Activated B cell treated with CpG ODN at 0.5 μM for 24 hours (primary cell): ENCODE measurements around the gene SELENOI. TPM values are rescaled to one million over a fixed set of nuclear protein-coding genes. Genes with fewer than 3 reads are reported as not detected.
"Not testable (repeated sequence)": the region's sequence is repeated elsewhere in the genome, so short reads cannot be mapped to it uniquely, and the experiment has no call there.

Experiments used
- ATAC-seq: fragments of 200-7000 bp; cut with Tn5 transposase; one replicate; pipeline ENCODE4 v1.10.0; 2021; ENCODE audit warnings: low read depth, mild to moderate bottlenecking, moderate library complexity
- CTCF ChIA-PET: fragments of 350-600 bp; sonication (Branson Sonifier 250); formaldehyde crosslinking; loops from one replicate; lab custom pipeline; 2021; ENCODE audit warnings: antibody characterized with exemption; lab: Charles Lee
- POLR2A ChIA-PET: fragments of 350-600 bp; sonication (Branson Sonifier 250); formaldehyde crosslinking; loops from one replicate; lab custom pipeline; 2021; ENCODE audit warnings: antibody characterized with exemption; lab: Charles Lee
- DNase-seq: peaks from one replicate; pipeline ENCODE4 v3.0.0; 2022
- H3K27ac Mint-ChIP-seq: one replicate; pipeline ENCODE4 v1.8.0; 2020; ENCODE audit warnings: mixed read lengths
- H3K27me3 Mint-ChIP-seq: one replicate; pipeline ENCODE4 v1.8.0; 2021; ENCODE audit warnings: mixed read lengths
- H3K36me3 Mint-ChIP-seq: one replicate; pipeline ENCODE4 v1.8.0; 2021; ENCODE audit warnings: low read depth, mixed read lengths
- H3K4me1 Mint-ChIP-seq: one replicate; pipeline ENCODE4 v1.8.0; 2021; ENCODE audit warnings: mixed read lengths
- H3K4me3 Mint-ChIP-seq: one replicate; pipeline ENCODE4 v1.8.0; 2020; ENCODE audit warnings: mild to moderate bottlenecking, mixed read lengths
- H3K9me3 Mint-ChIP-seq: one replicate; pipeline ENCODE4 v1.8.0; 2020; ENCODE audit warnings: mixed read lengths
- intact Hi-C: fragments of 100-400 bp; cut with micrococcal nuclease; formaldehyde crosslinking; loops from one replicate; pipeline ENCODE4 v1.15.1; 2024
- total RNA-seq: library from RNA; stranded (reverse); gene quantifications from 2 replicates; pipeline ENCODE4 v1.2.3, GENCODE V29; 2022
- TF ChIP-seq, protein P1 (sequence below): fragments of 200-600 bp; IDR thresholded peaks from one replicate; pipeline ENCODE4 v1.8.0; 2022; ENCODE audit warnings: antibody characterized with exemption, mild to moderate bottlenecking

Gene SELENOI
- total RNA-seq, 1 donor from 2014 or later: 21.1 TPM

DNA sequence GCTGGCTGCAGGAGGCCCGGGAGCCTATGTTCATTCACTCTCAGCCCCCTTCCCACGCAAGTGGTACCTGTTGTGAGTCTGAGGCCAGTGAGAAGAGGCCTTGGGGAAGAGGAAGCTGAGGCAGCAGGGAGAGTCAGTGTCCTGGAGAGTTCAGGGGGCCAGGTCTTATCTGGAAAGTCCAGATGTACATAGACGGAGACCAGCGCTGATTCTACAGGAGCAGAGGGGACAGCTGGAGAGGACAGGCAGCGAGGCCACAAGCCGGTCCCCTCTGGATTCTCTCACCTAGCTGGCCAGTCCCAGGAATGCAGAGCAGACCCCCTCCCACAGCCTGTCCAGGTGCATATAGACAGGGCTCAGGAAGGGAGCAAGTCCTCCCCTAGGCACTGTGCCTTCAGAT is 29.1 kb upstream of the SELENOI start:
- Mint-ChIP-seq H3K27me3 (no peaks in the 10 kb centered on the region), H3K36me3 (no peaks in the 10 kb centered on the region), H3K9me3 (no peaks in the 10 kb centered on the region), H3K27ac (no peak overlapping the region), H3K4me3 (no peak overlapping the region), H3K4me1 (no peaks in the 10 kb centered on the region)
- TF ChIP-seq, protein P1, sequence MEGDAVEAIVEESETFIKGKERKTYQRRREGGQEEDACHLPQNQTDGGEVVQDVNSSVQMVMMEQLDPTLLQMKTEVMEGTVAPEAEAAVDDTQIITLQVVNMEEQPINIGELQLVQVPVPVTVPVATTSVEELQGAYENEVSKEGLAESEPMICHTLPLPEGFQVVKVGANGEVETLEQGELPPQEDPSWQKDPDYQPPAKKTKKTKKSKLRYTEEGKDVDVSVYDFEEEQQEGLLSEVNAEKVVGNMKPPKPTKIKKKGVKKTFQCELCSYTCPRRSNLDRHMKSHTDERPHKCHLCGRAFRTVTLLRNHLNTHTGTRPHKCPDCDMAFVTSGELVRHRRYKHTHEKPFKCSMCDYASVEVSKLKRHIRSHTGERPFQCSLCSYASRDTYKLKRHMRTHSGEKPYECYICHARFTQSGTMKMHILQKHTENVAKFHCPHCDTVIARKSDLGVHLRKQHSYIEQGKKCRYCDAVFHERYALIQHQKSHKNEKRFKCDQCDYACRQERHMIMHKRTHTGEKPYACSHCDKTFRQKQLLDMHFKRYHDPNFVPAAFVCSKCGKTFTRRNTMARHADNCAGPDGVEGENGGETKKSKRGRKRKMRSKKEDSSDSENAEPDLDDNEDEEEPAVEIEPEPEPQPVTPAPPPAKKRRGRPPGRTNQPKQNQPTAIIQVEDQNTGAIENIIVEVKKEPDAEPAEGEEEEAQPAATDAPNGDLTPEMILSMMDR: no peak
- intact Hi-C loops: no loop called here
- ATAC-seq (no peak), DNase-seq (no peak)
- CTCF ChIA-PET: no interaction called here
- POLR2A ChIA-PET: no interaction called here

DNA sequence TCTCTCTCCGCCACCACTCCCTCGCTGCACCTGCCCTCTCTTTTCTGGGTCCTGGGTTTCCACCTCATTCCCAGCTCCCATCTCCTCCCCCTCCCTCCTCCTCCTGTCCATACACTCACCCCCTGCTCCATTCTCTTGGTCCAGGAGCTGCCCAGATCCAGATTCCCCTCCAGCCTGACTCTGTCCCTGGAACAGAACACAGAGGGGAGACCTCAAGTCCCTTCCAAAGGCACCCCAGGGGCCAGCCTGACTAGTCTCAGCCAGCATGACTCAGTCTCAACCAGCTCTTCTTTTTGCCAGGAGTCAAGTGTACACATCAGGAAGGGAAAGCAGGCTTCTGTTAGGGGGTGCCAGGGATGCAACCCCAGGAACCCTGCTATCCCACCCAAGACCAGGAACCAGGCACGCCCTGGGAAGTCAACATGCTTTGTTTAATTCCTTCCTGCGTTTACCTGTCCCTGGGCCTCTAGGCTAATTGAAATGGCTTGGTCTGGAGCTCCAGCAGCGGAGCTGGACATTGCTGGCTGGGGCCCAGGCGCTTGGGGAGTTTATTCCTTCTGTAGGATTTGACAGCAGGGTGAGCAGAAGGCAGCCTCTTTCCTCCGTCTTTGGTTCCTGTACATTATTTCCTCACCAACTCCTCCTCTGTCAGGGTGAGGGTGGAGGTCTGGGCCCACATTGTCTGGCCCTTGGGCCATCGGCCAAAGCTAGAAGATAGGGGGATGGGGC is 28.4 kb upstream of the SELENOI start:
- intact Hi-C loops: no loop called here
- H3K9me3 Mint-ChIP-seq: no peaks in the 10 kb centered on the region
- DNase-seq: no peak
- ATAC-seq: no peak
- POLR2A ChIA-PET: no interaction called here
- H3K27ac Mint-ChIP-seq: no peak overlapping the region
- no peaks in the 10 kb centered on the region for H3K4me1 Mint-ChIP-seq
- no peak overlapping the region for H3K4me3 Mint-ChIP-seq
- CTCF ChIA-PET: no interaction called here
- TF ChIP-seq, protein P1: no peak
- no peaks in the 10 kb centered on the region for H3K36me3 Mint-ChIP-seq
- no peaks in the 10 kb centered on the region for H3K27me3 Mint-ChIP-seq

DNA sequence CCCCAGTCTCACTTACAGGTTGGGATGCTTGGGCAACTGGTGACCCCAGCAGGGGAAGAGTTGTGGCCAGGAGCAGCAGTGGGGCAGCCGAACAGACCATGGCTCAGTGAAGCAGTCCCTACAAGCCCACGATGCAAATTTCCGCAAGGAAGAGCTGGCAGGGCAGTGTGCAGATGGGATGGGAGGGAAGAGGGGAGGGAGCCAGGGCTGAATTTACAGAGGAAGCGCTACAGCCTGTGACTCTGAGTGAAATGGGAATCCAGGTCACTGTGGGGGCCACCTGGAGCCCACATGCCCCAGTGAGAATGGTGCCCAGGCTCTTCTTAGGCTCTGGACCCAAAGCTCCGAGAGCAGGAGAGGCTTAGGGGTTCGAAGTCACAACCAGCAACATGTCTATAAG is 27.0 kb upstream of the SELENOI start:
- Mint-ChIP-seq H3K36me3 (no peaks in the 10 kb centered on the region), H3K4me1 (no peaks in the 10 kb centered on the region), H3K4me3 (no peak overlapping the region), H3K9me3 (no peaks in the 10 kb centered on the region), H3K27ac (no peak overlapping the region), H3K27me3 (no peaks in the 10 kb centered on the region)
- intact Hi-C loops: no loop called here
- ChIA-PET POLR2A (no interaction called here), CTCF (no interaction called here)
- ATAC-seq: no peak
- TF ChIP-seq, protein P1: no peak
- no peak for DNase-seq

DNA sequence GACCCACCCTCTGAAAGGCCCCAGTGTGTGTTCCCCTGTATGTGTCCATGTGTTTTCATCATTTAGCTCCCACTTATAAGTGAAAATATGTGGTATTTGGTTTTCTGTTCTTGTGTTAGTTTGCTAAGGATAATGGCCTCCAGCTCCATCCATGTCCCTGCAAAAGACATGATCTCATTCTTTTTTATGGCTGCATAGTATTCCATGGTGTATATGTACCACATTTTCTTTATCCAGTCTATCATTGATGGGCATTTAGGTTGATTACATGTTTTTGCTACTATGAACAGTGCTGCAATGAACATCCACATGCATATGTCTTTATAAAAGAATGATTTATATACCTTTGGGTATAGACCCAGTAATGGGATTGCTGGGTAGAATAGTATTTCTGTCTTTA is 21.5 kb upstream of the SELENOI start:
- POLR2A ChIA-PET, ATAC-seq, H3K4me1 Mint-ChIP-seq, intact Hi-C loops, H3K27ac Mint-ChIP-seq, H3K9me3 Mint-ChIP-seq, H3K36me3 Mint-ChIP-seq, CTCF ChIA-PET, H3K27me3 Mint-ChIP-seq, DNase-seq, H3K4me3 Mint-ChIP-seq: not testable (repeated sequence)

DNA sequence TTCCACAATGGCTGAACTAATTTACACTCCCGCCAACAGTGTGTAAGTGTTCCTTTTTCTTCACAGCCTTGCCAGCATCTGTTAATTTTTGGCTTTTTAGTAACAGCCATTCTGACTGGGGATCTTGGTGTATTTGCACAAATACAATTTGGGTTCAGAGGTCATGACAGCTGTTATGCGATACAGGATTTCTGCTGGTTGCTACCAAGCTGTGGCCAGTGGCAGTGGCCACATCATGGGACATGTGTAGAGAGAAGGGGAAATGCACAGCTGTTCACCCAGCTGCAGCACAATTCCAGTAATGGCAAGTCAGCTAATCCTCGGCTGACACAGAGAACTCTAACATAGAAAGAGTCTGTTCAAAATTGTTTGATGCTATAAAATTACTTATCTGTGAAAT is 21.0 kb upstream of the SELENOI start:
- H3K4me1 Mint-ChIP-seq: peaks cover 3% of the 10 kb centered on the region
- ChIA-PET POLR2A (no interaction called here), CTCF (interaction anchor here (1.1 kb wide), 1 partner anchor 373 kb away, joined by 3 read pairs; no protein-coding TSS in a partner anchor)
- H3K27ac Mint-ChIP-seq: no peak overlapping the region
- no peaks in the 10 kb centered on the region for H3K36me3 Mint-ChIP-seq
- ATAC-seq (no peak), DNase-seq (no peak)
- no peak overlapping the region for H3K4me3 Mint-ChIP-seq
- intact Hi-C loops: no loop called here
- TF ChIP-seq, protein P1: no peak
- H3K9me3 Mint-ChIP-seq: peaks cover 2% of the 10 kb centered on the region
- no peaks in the 10 kb centered on the region for H3K27me3 Mint-ChIP-seq
